HFFc6 (cell line): Measurements from ENCODE around the gene TULP3. TPM values are rescaled to one million over a fixed set of nuclear protein-coding genes. Genes with fewer than 3 reads are reported as not detected.

Experiments used
- DNase-seq: peaks from one replicate; pipeline ENCODE4 v3.0.0-alpha.2; 2018
- H3K27ac Mint-ChIP-seq: 2 replicates; pipeline ENCODE4 v1.8.0; 2020; ENCODE audit warnings: mild to moderate bottlenecking, mixed read lengths
- H3K27me3 Mint-ChIP-seq: 2 replicates; pipeline ENCODE4 v1.8.0; 2021; ENCODE audit warnings: mild to moderate bottlenecking, moderate library complexity, mixed read lengths; ENCODE audit not compliant: insufficient read depth
- H3K36me3 Mint-ChIP-seq: 2 replicates; pipeline ENCODE4 v1.8.0; 2021; ENCODE audit warnings: low read depth, mixed read lengths
- H3K4me1 Mint-ChIP-seq: 2 replicates; pipeline ENCODE4 v1.8.0; 2020; ENCODE audit warnings: low read depth, mixed read lengths
- H3K4me3 Mint-ChIP-seq: 2 replicates; pipeline ENCODE4 v1.8.0; 2020; ENCODE audit warnings: mild to moderate bottlenecking, moderate library complexity, mixed read lengths
- H3K9me3 Mint-ChIP-seq: 2 replicates; pipeline ENCODE4 v1.8.0; 2020; ENCODE audit warnings: mild to moderate bottlenecking, mixed read lengths
- CTCF ChIP-seq: fragments of 200-600 bp; sonication (generic); IDR thresholded peaks from 2 replicates; pipeline ENCODE4 v1.5.0; 2021; ENCODE audit warnings: antibody characterized with exemption, mild to moderate bottlenecking
- total RNA-seq, 6 experiments: library from RNA; stranded (reverse); fragmentation: NEBNext Ultra II Directional; extraction: Animal tissue kit (Norgen Biotek cat#: 25700); gene quantifications; 2 replicates in 1 of 6; 3 replicates in 5 of 6; pipeline ENCODE4 v1.2.3, GENCODE V29; 2021

Gene TULP3
- total RNA-seq, 6 experiments from 2014 or later: 25.8 to 34.0 (median 31.6) TPM

- Mint-ChIP-seq H3K9me3 (no peaks in the 10 kb centered on the region), H3K36me3 (no peaks in the 10 kb centered on the region), H3K4me3 (no peak overlapping the region), H3K27ac (no peak overlapping the region), H3K27me3 (no peaks in the 10 kb centered on the region; the same call in 1 of the 2 replicates), H3K4me1 (peaks cover 29% of the 10 kb centered on the region)
- DNase-seq: no peak
- TF ChIP-seq CTCF: no peak
Measured at GRCh38 chr12:2897418-2897817, 6.7 kb downstream of the TULP3 start.

GRCh38 chr12:2900642-2901041 lies 10.0 kb downstream of the TULP3 start:
- H3K9me3 Mint-ChIP-seq: no peaks in the 10 kb centered on the region
- no peak overlapping the region for H3K27ac Mint-ChIP-seq
- no peaks in the 10 kb centered on the region for H3K36me3 Mint-ChIP-seq

GRCh38 chr12:2902272-2902880 lies 11.7 kb downstream of the TULP3 start:
- Mint-ChIP-seq H3K4me1 (no peaks in the 10 kb centered on the region), H3K27me3 (no peaks in the 10 kb centered on the region; the same call in 1 of the 2 replicates), H3K9me3 (no peaks in the 10 kb centered on the region), H3K36me3 (no peaks in the 10 kb centered on the region), H3K4me3 (no peak overlapping the region), H3K27ac (no peak overlapping the region)
- TF ChIP-seq CTCF: no peak
- DNase-seq: no peak

More at GRCh38 chr12:2900642-2901041, 10.0 kb downstream of the TULP3 start:
- no peak for TF ChIP-seq CTCF
- DNase-seq: no peak
- Mint-ChIP-seq H3K4me1 (peaks cover 9% of the 10 kb centered on the region), H3K4me3 (no peak overlapping the region), H3K27me3 (no peaks in the 10 kb centered on the region; the same call in 1 of the 2 replicates)

GRCh38 chr12:2904260-2904659 lies 13.6 kb downstream of the TULP3 start:
- no peak for TF ChIP-seq CTCF
- no peak for DNase-seq
- no peaks in the 10 kb centered on the region for H3K9me3 Mint-ChIP-seq
- no peak overlapping the region for H3K4me3 Mint-ChIP-seq
- H3K27ac Mint-ChIP-seq: no peak overlapping the region
- no peaks in the 10 kb centered on the region for H3K36me3 Mint-ChIP-seq
- peaks cover 2% of the 10 kb centered on the region for H3K27me3 Mint-ChIP-seq
- H3K4me1 Mint-ChIP-seq: no peaks in the 10 kb centered on the region

- Mint-ChIP-seq H3K4me1 (no peaks in the 10 kb centered on the region), H3K36me3 (peaks cover 32% of the 10 kb centered on the region), H3K4me3 (no peak overlapping the region), H3K9me3 (no peaks in the 10 kb centered on the region), H3K27me3 (peaks cover 4% of the 10 kb centered on the region), H3K27ac (no peak overlapping the region)
- no peak for DNase-seq
- TF ChIP-seq CTCF: no peak
Measured at GRCh38 chr12:2912216-2912575, 21.5 kb downstream of the TULP3 start.
